Gastroesophageal sphincter (tissue), 3 donors: Measurements from ENCODE around the gene SNX15.

Experiments
- EP300 ChIP-seq: sonication (generic); formaldehyde crosslinking; IDR thresholded peaks from one replicate; pipeline ENCODE4 v1.6.1; 2017; ENCODE audit warnings: antibody characterized with exemption, mild to moderate bottlenecking
- POLR2A ChIP-seq, 2 donors: fragments of 450-650 bp; IDR thresholded peaks; one replicate each; pipeline ENCODE4 v1.6.1; 2017; ENCODE audit warnings: antibody characterized with exemption in 2 of 2, mild to moderate bottlenecking in 2 of 2, moderate library complexity in 1 of 2
- POLR2AphosphoS5 ChIP-seq: sonication (generic); formaldehyde crosslinking; IDR thresholded peaks from one replicate; pipeline ENCODE4 v1.6.1; 2017; ENCODE audit warnings: antibody characterized with exemption
- TF ChIP-seq, protein P1 (sequence below), 4 experiments: fragments of 200-600 bp in 2 of 4; fragments of 450-650 bp in 2 of 4; sonication (generic) in 1 of 4; IDR thresholded peaks; one replicate each; pipeline ENCODE4 v1.5.1; 2017 to 2019; ENCODE audit warnings: antibody characterized with exemption in 4 of 4, mild to moderate bottlenecking in 2 of 4, moderate library complexity in 2 of 4

GRCh38 chr11:64998690-64999431, 28.4 kb upstream of the SNX15 start:
- TF ChIP-seq, protein P1, sequence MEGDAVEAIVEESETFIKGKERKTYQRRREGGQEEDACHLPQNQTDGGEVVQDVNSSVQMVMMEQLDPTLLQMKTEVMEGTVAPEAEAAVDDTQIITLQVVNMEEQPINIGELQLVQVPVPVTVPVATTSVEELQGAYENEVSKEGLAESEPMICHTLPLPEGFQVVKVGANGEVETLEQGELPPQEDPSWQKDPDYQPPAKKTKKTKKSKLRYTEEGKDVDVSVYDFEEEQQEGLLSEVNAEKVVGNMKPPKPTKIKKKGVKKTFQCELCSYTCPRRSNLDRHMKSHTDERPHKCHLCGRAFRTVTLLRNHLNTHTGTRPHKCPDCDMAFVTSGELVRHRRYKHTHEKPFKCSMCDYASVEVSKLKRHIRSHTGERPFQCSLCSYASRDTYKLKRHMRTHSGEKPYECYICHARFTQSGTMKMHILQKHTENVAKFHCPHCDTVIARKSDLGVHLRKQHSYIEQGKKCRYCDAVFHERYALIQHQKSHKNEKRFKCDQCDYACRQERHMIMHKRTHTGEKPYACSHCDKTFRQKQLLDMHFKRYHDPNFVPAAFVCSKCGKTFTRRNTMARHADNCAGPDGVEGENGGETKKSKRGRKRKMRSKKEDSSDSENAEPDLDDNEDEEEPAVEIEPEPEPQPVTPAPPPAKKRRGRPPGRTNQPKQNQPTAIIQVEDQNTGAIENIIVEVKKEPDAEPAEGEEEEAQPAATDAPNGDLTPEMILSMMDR (IDR thresholded peaks at IDR 0.05): no peak
- no peak for TF ChIP-seq POLR2AphosphoS5
- no peak for TF ChIP-seq EP300
- TF ChIP-seq POLR2A (IDR thresholded peaks at IDR 0.05): no peak
